GOT3 (cell line): ENCODE measurements around the gene JMJD1C.
"Not testable (repeated sequence)": the region's sequence is repeated elsewhere in the genome, so short reads cannot be mapped to it uniquely, and the experiment has no call there.

Experiments
- DNase-seq: peaks from one replicate; lab custom pipeline; 2025; ENCODE audit warnings: mixed read lengths; lab: John Stamatoyannopoulos, UW

JMJD1C gene

DNA sequence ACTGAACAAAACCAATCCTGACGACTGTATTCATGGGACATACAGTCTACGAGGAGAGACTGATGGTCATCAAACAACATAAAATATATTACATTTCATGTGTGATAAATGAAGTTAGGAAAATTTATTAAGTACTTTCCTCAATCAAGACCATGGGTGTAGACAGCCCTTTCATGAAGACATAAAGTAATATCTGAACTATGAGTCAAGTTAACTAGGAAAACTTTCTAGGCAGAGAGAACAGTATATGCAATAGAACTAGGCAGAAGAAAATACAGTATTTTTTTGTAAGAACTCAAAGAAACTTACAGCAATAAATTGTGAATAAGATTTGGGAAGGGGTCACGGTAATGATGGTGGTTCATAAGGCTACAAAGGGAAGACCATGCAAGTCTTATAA is 112.8 kb downstream of the JMJD1C start:
- DNase-seq, result no peak

DNA sequence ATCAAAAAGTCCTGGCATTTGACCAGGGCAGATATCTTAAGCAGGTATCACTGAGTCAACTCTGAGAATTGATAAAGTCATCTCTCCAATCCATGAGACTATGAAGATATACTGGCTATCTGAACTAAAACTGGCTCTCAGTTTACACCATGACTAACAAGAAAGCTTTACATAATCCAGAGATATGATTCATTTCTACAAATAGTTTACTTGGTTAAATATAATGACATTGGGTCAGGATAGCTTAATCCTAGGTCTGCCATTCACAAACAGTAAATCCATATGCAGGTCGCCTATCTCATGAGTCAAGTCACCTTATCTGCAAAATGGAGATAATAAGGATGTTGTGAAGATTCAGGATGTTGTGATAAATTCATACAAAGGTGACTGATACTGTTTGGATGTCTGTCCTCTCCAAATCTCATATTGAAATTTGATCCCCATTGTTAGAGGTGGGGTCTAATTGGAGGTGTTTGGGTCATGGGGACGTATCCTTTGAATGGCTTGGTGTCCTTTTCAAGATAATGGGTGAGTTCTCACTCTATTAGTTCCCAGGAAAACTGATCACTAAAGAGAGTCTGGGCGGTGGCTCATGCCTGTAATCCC is 117.4 kb downstream of the JMJD1C start:
- DNase-seq, result no peak

- no peak for DNase-seq
Measured at GRCh38 chr10:63346015-63346441, 119.7 kb downstream of the JMJD1C start.

DNA sequence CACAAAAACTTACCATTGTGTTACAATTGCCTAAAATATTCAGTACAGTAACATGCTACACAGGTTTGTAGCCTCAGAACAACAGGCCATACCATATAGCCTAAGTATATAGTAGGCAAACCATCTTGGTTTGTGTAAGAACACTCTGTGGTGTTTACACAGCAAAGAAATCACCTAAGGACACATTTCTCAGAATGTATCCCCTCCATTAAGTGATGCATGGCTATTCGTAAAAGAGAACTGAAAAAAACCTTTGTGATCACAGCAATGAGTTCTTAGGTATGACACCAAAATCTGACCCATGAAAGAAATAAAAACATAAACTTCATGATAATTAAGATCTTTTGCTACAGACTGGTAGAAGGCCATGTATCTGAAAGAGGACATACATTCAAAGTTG is 121.5 kb downstream of the JMJD1C start:
- no peak for DNase-seq

DNA sequence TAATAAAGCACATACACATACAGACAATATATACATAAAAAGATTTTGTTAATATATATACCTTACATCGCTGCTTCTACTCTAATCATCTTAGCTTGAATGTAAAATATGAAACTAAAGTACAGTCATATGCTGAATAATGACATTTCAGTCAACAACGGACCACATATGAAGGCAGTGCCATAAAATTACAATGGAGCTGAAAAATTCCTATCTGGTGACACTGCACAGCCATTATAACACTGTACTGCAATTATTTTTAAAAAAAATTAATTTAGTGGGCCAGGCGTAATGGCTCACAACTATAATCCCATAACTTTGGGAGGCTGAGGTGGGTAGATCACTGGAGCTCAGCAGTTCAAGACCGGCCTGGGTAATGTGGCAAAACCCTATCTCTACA is 122.3 kb downstream of the JMJD1C start:
- no peak for DNase-seq

DNA sequence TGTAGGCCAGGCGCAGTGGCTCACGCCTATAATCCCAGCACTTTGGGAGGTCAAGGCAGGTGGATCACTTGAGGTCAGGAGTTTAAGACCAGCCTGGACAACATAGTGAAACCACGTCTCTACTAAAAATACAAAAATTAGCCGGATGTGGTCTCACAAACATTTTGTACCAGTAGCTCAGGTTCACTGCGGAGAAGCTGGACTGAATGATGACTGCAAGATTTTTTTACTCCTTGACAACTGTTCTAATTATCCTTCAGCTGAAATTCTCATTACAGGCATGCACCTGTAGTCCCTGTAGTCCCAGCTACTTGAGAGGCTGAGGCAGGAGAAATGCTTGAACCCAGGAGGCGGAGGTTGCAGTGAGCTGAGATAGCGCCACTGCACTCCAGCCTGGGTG is 126.1 kb downstream of the JMJD1C start:
- DNase-seq, result not testable (repeated sequence)

- no peak for DNase-seq
Measured at GRCh38 chr10:63337455-63338251, 128.1 kb downstream of the JMJD1C start.

DNA sequence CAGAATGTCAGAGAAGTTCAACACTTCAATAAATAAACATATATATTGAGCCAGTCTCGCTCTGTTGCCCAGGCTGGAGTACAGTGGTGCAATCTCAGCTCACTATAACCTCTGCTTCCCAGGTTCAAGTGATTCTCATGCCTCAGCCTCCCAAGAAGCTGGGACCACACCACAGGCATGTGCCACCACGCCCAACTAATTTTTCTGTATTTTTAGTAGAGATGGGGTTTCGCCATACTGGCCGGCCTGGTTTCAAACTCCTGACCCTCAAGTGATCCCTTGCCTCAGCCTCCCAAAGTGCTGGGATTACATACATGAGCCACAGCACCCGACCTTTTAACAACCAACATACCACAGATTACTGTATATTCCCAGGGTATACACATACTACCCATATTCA is 134.2 kb downstream of the JMJD1C start:
- DNase-seq, result no peak

DNA sequence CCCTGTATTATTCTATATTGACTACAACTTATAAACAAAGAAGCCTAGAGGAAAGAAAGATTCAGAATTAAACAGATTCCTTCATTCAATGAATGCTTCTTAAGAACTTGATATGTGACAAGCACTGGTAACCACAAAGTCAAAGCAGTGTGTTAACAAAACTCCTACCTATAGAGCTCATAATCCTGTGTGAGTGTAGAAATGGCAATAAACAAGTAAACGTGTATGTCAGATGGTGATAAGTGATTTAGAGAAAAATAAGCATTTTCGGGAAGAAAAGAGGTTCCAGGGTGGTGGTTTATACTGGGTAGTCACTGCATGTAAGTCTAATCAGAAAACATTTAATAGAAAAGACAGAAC is 141.3 kb downstream of the JMJD1C start:
- DNase-seq, result no peak

GRCh38 chr10:63323701-63324494 is 141.9 kb downstream of the JMJD1C start:
- DNase-seq, result no peak

GRCh38 chr10:63320683-63321082 is 145.1 kb downstream of the JMJD1C start:
- DNase-seq, result no peak

GRCh38 chr10:63319231-63319630 is 146.5 kb downstream of the JMJD1C start:
- no peak for DNase-seq

- no peak for DNase-seq
Measured at GRCh38 chr10:63318491-63318890, 147.3 kb downstream of the JMJD1C start.

DNA sequence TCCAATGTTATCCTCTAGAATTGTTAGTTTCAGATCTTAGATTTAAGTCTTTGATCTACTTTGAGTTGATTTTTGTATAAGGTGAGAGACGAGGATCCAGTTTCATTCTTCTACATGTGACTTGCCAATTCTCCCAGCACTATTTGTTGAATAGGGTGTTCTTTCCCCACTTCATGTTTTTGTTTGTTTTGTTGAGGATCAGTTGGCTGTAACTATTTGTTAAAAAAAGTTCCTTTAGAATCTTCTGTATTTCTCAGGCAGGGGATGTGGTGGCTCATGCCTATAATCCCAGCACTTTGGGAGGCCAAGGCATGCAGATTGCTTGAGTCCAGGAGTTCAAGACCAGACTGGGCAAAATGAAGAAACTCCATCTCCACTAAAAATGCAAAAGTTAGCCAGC is 151.8 kb downstream of the JMJD1C start:
- no peak for DNase-seq

DNA sequence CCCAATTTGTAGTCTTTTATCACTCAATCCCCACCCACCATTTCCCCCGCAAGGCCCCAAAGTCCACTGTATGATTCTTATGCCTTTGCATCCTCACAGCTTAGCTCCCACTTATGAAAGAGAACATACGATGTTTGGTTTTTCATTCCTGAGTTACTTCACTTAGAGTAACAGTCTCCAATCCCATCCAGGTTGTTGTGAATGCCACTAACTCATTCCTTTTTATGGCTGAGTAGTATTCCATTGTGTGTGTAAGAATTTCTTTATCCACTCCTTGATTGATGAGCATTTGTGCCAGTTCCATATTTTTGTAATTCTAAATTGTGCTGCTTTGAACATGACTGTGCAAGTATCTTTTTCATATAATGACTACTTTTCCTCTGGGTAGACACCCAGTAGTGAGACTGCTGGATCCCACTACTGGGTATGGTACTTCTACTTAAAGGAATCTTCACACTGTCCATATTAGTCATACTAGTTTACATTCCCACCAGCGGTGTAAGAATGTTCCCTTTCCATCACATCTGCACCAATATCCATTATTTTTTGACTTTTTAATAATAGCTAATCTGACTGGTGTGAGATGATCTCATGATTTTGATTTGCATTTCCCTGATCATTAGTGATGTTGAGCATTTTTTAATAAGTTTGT is 152.6 kb downstream of the JMJD1C start:
- no peak for DNase-seq

- no peak for DNase-seq
Measured at GRCh38 chr10:63308628-63309027, 157.1 kb downstream of the JMJD1C start.

DNA sequence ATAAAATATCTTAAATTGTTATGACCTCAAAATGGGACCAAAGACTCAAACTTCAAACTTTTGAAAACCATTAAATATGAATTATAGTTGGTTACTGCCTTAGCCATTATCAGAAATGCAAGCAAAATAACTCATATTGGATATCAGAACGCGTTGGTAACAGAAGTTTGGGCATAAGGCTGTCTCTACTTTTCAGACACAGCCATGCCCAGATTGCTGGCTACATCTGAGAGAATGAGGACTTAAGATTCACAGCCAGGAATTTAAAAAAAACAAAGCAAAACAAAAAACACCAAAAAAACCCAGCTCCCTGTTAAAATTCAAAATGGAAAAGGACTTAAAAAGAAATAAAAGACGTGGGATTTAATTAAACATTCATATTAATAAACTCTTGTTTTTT is 161.6 kb downstream of the JMJD1C start:
- no peak for DNase-seq

- no peak for DNase-seq
Measured at GRCh38 chr10:63300801-63301200, 165.0 kb downstream of the JMJD1C start.

DNA sequence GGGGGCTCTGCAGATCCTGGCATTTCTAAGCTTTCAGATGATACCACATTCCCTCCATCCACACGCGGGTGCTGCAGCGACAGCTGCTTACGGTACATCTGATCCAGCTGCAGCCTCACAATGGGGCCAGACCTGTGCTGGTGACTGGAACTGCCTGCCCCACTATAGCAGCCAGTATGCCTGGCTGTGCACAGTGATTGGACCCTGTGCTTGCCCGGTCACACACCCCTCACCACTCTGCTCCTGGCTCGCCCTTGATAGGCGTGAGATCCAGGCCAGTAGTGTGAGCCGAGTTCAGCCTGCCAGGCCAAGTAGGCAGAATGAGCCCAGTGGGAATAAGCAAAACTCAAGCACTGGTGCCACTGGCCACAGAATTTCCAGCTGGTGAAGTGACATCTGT is 167.8 kb downstream of the JMJD1C start:
- no peak for DNase-seq

DNA sequence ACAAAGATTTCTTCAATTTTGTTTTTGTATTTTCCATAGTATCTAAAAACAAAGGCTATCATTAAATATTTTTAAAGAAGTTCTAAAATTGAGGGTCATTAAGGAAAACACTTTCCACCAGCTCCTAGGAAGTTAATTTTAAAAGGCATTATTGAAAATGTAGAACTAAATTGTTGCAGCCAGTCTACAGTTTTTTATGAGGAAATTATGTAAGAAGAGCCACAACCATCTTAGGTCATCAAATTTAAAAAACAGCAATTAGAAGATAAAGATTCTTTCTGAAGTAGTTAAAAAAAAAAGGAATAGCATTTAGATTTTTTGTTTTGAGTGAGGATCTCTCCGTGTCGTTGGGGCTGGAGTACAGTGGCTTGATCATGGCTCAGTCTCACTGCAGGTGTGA is 171.0 kb downstream of the JMJD1C start:
- DNase-seq, result no peak

DNA sequence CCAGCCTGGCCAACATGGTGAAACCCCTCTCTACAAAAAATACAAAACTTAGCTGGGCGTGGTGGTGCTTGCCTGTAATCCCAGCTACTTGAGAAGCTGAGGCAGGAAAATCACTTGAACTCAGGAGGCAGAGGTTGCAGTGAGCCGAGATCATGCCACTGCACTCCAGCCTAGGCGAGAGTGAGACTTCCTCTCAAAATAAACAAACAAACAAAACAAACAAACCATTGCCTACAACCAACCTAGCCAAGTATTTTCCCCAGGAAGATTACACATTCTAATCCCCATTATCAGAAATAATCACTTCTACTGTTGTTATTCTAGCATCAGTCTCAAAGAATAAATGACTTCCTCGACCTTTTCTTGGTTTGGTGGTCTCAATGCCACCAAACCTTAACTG is 172.9 kb downstream of the JMJD1C start:
- not testable (repeated sequence) for DNase-seq

- DNase-seq, result no peak
Measured at GRCh38 chr10:63288170-63288569, 177.6 kb downstream of the JMJD1C start.
